Stimulated activated CD4-positive, alpha-beta T cell treated with anti-CD3 and anti-CD28 coated beads, Interleukin-15, amount 100 ng/mL, for 24 hours (primary cell): ENCODE results near the gene DHRS7B.
"Not testable (repeated sequence)": the region's sequence is repeated elsewhere in the genome, so short reads cannot be mapped to it uniquely, and the experiment has no call there.

Source experiments
- DNase-seq: peaks from one replicate; pipeline ENCODE4 v3.0.0-alpha.2; 2020

The DHRS7B gene

DNA sequence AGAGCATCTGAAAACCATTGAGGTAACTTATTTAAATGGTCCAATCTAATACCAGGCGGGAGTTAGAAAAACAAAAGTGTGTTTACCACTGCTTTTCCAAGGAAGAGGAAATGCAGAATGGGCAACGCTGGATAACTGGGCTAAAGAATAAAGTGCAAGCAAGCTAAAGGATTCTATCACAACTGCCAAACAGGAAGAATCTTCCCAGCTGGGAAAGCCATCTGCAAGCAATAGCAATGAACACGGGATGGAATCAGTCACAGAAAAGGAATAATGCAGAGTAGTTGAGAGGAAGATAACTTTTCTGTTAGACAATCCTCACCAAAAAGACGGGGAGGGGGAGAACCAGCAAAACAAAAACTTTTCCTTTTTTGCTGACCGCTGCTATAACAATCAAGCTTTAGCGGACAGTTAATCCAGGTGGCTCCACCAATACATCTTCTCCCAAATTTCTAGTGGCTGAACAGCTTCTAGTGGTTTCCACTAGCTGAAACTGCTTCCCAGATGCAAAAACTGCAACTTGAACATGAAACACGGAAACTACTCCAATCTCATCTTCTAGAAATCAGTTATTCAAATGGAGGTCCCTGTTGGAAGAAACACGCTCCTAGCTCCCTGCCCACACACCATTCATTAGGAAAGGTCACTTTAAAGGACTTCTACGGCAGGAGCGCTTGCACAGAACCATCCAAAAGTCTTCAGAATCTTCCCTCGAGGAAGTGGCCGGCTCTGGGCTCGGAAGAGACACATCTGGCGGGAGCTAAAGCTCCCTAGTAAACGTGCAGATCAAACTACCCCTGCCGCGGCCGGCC, 86.3 kb downstream of the DHRS7B start:
- no peak for DNase-seq

DNA sequence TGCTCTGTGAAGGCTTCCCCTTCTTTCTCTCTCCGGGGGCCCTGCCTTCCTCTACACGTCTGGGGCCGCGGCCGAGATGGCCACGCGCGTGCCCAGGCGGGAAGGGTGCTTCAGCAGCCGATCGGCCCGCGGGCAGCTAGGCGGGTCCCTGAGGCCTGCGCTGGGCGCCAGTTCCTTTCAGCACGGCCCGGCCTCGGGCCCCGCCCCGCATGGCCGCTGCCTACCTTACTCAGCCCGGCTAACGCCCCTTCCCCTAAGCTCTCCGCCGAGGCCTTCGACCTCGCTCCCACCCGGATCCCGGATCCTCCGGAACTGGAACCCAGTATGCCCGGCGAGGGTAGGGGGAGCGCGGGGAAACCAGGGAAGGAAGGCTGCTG, 86.9 kb downstream of the DHRS7B start:
- DNase-seq: peak; percentile 53

DNA sequence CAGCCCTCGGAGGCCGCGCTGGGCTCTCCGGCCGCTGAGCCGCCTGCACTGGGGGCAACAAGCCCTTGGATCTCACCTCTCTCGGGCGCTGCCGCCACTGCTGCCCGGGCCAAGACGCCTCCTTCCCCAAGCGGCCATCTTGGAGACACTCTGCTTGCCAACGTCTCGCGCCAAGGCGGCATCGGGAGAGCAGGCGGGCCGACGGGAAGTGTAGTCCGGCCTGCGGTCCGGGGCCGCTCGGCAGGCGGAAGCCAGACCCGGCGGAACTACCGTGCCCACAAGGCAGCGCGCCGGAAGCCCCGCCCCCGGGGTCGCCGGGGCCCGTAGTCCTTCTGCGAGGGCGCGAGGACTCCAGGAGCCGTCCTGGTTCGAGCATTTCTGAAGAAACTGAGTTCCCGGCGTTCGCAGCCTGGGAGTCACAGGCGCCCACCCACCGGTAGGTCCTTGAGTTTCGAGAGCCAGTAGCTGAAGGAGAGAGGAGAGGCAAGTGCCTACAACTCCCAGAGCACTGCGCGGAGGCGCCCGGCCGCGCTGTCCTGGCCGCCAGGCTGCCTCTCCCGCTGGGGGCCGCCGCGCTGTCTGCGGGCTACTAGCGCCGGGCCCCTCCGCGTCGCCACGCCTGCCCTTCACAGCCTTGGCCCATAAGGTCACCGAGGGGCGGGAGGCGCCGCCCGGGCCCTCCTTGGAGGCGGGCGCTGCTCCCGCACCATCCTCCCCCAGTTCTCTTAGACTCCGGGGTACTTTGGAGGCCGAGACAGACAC, 87.4 kb downstream of the DHRS7B start, which contains the start of gene TMEM11:
Gene TMEM11, minus strand, starts transcription at position 147 of the 762 bp plus-strand sequence. Its CDS starts 9 bp downstream, at position 138.
- peak; percentile 98 for DNase-seq

DNA sequence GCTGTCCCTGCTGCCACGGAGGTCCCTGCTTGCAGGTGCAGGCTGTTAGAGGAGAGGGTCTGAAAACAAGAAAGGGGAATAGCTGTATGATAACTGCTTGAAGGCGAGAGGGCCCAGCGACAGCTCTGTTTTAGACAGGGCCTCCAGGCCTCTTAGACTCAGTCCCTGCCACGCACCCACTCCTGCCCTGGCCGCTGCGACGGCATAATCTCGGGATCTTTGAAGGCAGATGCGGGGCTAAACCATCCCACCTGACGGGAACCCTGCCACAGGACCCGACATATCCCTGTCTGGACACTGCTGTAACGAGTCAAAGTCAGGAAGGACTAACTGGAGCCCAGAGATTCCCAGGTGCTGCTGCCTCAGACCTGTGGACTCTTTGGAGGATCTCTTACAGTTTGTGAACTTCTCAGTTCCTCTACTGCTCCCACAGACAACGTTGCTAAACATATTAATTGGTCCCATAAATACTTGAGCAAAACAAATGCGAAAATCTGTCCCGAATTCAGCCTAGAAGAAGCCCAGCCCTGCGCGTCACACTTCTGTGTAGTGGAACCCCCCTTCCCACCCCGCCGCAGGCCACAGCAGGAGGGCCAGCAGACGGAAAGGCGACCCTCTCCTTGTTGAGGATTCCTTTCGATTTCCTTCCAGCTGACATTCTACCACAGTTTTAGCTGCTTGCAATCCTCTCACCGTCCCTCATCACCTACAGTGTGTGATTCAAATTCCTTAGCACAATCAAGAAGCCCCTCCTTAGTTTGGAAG, 88.2 kb downstream of the DHRS7B start:
- no peak for DNase-seq

DNA sequence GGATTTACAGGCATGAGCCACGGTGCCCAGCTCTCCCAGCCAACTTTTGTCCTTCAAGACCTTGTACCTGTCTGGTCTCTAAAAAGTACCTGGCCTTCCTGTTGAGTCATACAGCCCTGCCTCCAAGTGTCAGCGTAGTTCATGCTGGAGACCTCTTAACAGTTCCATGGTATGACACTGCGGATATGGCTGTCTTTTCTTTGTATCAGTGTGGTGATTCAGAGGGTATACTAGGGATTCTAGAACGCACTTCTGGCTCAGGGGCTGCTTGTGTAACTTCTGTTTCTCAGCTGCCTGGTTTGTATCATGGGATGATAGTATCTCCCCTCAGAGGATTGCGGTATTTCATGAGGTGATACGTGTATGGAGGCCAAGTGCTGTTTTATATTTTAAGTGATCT, 89.2 kb downstream of the DHRS7B start:
- no peak for DNase-seq

DNA sequence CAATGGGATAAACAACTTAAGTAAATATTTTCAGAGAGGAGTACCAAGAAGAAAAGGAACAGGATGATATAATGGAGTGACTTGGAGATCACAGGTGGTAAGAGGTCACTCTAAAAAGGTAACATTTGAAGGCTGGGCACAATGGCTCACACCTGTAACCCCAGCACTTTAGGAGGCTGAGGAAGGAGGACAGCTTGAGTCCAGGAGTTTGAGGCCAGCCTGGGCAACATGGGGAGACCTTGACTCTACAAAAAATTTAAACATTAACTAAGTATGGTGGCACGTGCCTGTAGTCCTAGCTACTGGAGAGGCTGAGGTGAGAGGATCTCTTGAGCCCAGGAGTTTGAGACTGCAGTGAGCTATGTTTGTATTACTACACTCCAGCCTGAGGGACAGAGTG, 90.6 kb downstream of the DHRS7B start:
- no peak for DNase-seq

DNA sequence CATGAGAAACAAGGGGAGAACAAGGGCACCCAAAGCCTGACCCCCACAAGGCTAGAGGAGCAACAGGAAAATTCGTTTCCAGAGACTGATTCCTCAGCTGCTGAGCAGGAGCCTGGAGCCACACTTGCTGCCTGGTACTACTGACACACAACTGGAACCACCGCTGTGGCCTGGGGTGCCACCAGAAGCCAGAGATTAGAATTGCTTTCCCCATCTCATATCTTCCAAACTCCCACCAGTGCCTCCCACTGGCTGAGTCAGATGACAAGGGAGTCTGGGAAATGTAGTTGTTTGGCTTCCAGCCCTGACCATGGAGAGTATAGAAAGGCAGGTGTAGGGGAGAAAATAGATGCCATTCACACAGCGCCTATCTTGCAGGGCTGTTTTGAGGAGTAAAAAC, 91.3 kb downstream of the DHRS7B start:
- DNase-seq: peak; percentile 60

DNA sequence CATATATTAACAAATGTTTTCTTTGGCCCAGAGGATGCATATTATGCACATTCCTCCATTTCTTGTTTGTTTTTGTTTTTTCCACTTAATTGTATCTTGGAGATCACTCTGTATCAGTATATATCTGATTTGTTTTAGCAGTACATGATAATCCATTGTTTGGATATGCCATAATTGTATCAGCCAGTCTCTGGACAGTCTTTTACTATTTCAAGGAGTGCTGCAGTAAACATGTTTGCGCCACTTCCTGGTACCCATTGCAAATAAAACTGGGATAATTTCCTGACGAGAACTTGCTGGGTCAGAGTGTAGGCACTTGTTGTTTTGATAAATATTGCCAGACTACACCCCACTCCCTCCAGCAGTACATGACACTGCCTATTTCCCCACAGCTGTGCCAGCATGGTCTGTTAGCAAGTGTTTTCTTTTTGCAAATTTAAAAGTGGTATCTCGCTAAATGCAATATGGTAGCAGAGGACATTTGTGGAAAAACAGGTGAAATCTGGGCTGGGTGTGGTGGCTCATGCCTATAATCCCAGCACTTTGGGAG, 92.1 kb downstream of the DHRS7B start:
- no peak for DNase-seq

DNA sequence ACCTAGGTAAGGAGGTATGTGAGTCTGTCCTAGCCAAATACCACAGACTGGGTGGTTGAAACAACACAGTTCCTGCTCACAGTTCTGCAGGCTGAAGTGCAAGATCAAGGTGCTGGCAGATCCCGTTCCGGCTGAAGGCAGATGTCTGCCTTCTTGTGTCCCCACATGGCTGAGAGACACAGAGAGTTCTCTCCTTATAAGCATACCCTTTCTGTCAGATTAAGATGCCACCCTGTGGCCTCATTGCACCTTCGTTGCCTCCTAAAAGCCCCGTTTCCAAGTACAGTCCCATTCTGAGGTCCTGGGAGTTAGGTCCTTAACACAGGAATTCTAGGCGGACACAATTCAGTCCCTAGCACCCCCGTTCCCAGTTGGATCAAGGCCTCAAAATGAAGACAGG, 96.3 kb downstream of the DHRS7B start:
- DNase-seq: no peak

DNA sequence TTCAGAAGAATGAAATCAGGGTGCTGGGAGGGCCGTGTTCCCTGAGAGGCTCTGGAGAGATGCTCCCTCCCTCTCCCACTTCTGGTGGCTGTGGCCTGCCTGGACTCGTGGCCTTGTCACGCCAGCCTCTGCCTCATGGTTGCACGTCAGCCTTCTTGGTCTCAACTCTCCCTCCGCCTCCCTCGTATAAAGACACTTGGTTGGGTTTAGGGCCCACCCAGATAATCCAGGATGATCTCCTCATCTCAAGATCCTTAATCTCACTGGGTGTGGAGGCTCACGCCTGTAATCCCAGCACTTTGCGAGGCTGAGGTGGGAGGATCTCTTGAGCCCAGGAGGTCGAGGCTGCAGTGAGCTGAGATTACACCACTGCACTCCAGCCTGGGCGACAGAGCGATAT, 100.5 kb downstream of the DHRS7B start:
- DNase-seq: not testable (repeated sequence)

DNA sequence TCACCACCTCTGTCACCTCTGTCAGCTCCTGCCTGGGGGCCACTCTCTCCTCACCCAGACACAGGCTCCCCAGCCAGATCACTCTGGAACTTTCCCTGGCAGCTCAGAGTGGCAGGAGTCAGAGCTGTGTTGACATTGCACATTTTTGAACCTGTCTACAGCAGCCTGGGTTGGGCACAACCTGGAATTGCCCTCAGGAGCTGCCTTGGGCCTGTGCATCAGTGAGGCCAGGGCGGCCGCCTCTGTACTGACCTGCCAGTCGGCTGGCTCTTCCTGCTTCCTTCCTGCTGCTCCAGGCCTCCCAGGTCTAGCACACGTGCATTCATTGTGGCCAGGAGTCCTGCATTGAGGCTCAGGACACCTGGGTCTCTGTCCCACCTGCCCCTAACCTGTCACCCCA, 101.3 kb downstream of the DHRS7B start:
- no peak for DNase-seq

DNA sequence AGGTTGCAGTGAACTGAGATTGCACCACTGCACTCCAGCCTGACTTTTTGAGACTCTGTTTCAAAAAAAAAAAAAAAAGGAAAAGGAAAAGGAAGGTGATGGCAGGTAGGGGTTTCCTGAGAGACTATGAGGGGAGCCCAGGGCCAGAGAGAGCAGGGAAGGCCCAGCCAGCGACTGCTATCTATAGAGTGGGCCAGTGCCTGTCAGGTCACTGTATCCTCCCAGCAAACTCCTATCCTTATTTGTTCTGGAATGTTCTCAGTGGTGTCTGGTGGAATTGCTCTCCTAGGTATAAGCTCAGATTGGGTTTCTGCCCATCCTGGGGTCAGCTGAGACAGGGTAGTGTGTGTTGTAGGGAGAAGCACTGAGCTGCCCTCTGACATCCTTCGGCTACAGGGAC, 102.1 kb downstream of the DHRS7B start:
- DNase-seq: no peak

DNA sequence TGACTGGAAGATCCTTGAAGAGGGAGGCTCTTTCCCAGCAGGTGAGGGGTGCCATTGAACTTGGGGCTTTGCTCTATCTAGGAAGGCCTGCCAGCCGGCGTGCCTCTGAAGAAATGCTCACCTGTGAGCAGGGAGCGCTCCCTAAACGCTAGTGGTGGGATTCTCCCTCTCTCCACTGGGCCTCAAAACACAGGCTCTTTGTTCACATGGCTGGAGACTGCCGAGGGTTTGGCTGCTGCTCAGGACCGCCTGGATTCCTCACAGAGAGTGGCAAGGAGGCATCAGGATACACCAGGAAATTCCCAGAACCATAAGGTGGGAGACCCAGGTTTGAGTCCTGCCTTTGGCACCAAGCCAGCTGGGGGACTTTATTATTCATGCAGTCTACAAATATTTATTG, 104.8 kb downstream of the DHRS7B start:
- DNase-seq: no peak

DNA sequence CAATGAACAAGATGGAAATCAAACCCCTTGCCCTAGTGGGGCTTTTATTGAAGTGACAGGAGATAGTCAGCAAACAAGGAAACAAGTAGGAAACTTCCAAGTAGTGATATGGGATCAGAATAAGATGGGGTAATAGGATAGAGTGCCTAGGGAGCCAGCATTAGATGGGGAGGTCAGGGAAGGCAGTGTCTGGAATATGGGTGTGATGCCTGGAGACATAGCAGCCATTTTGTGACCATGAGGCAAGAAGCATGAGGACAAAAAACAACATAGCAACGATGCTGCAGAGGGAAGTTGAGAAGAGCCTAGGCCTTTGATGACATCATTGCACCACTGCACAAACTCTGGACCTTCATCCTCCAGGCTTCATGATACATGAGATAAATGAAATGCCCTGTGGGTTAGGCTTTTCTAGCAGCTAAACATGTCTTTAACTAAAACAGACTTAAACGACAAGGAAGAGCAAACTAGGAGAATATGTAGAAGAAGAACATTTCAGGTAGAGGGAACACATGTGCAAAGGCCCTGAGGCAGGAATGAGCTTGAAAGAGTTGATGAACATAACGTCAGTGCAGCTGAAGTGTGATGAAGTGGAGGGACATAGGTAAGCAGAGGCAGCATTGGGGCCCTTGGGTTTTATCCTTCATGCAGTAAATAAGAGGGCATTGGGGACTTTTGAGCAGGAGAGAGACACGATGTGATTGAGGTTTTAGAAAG, 105.4 kb downstream of the DHRS7B start:
- no peak for DNase-seq

DNA sequence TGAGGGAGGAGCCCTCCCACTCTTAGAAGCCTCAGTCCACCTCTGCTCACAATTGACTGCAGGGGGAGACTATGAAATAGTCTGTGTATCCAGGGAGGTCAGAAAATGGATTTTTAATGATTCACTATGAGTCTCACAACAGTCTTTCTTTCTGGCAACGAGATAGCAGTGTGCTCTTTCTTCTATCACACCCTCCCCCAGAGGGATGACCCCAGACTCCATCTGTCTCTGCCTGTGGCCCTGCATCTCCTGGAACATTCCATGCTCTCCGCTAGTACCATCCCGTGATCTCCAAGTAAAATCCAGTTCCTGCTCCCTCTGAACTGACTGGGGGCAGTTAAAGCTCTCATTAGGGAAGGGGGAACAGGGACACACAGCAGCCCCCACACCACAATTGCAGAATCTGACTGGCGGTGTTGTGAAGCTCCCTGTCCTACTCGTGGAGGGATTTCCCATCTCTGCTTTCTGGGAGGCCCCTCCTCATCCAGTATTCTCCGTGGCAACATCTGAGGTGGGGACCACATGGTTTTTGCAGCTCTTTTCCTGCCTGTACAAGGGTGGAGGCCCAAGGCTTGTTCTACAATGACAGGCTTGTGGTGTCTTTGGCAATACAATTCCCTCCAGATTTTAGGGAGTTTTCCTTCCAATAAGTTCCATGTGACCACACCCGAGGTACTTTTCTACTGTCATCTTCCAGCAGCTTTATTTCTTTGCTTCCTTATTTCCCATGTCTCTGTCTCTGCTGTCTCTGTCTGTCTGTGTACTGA, 107.0 kb downstream of the DHRS7B start:
- DNase-seq: no peak

DNA sequence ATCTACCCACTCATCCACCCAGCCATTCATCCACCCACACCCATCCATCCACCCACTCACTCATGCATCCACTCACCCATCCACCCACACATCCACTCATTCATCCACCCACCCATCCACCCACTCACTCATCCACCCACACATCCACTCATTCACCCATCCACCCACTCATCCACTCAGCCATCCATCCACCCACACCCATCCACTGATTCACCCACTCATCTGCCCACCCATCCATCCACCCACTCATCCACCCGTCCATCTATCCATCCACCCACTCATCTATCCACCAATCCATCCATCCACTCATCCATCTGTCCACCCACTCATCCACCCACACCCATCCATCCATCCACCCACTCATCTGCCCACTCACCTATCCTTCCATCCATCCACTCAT, 109.2 kb downstream of the DHRS7B start:
- DNase-seq: no peak

DNA sequence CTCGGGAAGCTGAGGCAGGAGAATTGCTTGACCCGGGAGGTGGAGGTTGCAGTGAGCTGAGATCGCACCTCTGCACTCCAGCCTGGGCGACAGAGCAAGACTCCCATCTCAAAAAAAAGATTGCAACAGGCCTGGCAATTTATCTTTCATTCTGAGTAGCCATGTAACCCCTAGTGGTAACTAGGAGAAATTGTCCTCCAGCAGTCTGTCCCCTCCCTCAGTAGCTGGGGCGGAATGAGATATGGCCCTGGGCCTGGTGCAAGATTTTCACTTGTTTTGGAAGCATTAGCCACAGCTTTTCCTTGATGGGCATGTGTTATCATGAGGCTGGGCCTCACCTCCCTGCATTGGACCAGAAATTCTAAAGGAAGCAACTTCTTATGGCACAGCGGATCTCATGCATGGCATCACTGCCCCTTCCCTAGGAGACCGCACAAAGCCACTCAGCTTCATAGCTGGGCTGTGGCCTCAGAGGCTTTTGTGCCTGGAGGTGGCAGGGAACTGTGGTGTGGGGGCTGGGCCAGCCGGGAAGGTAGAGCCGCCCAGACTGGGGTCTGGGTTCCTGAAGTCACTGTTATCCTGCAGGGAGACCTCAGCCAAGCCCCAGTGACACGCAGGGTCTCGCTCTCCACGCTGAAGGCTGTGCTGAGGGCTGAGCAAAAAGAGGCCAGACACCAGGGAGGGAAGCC, 113.1 kb downstream of the DHRS7B start:
- DNase-seq: no peak

DNA sequence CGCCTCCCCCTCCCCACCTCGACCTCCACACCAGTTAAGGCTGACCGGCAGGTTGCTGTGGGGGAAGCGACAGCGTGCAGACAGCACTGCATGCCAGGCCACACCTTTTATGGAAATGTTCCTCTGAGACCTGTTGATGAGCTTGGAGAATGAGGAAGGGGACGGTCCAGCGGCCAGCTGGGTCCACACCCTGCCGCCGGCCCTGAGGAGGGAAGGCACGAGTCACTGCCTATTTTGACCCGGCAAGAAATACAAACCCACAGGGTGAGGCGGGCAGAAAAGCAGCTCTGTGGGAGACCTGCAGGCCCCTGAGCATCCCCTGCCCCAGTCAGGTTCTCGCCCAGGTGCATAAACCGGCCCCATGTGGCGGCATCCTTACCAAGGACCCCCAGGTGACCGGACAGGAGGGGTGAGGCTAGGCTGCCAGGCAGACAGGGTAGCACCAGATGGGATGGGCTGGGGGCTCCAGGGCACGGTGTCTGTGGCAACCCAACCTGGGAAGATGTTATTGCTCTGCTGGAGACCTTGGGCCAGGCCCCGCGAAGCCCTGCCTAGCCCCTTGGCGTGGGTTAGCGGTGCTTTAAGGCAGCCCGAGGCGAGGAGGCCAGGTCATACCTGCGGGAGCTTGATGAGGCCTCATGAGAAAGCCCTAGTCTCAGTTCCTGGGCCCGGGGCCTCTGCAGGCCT, 113.7 kb downstream of the DHRS7B start:
- no peak for DNase-seq
